ENCODE data around the gene JAKMIP1.

GRCh38 chr4:6047130-6047673 lies 153.1 kb downstream of the JAKMIP1 start:
- TF ChIP-seq, protein P1, sequence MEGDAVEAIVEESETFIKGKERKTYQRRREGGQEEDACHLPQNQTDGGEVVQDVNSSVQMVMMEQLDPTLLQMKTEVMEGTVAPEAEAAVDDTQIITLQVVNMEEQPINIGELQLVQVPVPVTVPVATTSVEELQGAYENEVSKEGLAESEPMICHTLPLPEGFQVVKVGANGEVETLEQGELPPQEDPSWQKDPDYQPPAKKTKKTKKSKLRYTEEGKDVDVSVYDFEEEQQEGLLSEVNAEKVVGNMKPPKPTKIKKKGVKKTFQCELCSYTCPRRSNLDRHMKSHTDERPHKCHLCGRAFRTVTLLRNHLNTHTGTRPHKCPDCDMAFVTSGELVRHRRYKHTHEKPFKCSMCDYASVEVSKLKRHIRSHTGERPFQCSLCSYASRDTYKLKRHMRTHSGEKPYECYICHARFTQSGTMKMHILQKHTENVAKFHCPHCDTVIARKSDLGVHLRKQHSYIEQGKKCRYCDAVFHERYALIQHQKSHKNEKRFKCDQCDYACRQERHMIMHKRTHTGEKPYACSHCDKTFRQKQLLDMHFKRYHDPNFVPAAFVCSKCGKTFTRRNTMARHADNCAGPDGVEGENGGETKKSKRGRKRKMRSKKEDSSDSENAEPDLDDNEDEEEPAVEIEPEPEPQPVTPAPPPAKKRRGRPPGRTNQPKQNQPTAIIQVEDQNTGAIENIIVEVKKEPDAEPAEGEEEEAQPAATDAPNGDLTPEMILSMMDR (IDR thresholded peaks at IDR 0.05), result no peak
- no peak for TF ChIP-seq POLR2A (IDR thresholded peaks at IDR 0.05)
